Caki2 (cell line): ENCODE data around the gene EIF3L. TPM values are rescaled to one million over a fixed set of nuclear protein-coding genes. Genes with fewer than 3 reads are reported as not detected.
"Not testable (repeated sequence)": the region's sequence is repeated elsewhere in the genome, so short reads cannot be mapped to it uniquely, and the experiment has no call there.

Source experiments
- DNase-seq: peaks from one replicate; pipeline ENCODE4 v3.0.0-alpha.2; 2015; ENCODE audit warnings: low read depth
- in situ Hi-C: cut with HindIII; loops from 2 replicates; pipeline ENCODE4 v1.10.0; 2016; ENCODE audit warnings: low sequenced_read_pairs, low pct_unique_long_range_greater_than_20kb, mixed read lengths
- total RNA-seq: library from RNA; depleted of rRNA; stranded (reverse); fragments of >200 nt; shearing (Covaris generic); gene quantifications from 2 replicates; pipeline ENCODE4 v1.2.3, GENCODE V29; 2014; ENCODE audit warnings: low replicate concordance; rRNA removed

EIF3L gene
- 475 and 492 TPM in 2 replicates for total RNA-seq

DNA sequence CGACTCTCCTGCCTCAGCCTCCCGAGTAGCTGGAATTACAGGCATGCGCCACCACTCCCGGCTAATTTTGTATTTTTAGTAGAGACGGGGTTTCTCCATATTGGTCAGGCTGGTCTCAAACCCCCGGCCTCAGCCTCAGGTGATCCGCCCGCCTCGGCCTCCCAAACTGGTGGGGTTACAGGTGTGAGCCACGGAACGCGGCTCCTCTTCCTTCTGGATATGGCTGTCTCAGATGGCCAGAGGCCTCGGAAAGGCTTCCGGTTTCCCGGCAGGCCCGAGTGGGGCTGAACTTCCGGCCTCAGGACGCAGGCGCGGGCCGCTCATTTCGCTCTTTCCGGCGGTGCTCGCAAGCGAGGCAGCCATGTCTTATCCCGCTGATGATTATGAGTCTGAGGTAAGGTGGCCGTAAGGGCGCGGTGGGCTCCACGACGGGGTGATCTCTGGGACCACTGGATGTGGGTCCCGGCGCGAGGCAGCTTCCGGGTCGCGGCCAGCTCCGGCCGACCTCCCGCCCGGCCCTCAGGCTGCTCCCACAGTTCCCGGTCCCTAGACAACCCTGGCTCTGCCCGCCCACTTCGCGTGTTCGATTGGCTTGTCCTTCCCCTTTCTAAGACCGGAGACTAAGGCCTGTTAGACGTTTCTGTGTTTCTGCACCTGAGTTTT, at the start of gene EIF3L:
EIF3L (plus strand) TSS at position 331 of the 663 bp plus-strand sequence; CDS start at position 362, 31 bp downstream.
- in situ Hi-C loops, result no loop called here
- DNase-seq, result peak; percentile 87

DNA sequence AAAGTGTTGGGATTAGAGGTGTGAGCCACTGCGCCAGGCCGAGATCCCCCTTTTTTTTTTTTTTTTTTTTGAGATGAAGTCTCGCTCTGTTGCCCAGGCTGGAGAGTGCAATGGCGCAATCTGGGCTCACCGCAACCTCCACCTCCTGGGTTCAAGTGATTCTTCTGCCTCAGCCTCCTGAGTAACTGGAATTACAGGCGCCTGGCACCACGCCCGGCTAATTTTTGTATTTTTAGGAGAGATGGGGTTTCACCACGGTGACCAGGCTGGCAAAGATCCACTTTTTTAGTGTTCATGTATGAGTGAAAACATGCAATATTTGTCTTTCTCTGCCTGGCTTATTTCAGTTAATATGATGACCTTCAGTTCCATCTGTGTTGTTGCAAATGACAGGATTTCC, 49.2 kb upstream of the EIF3L start:
- in situ Hi-C loops, DNase-seq: not testable (repeated sequence)

GRCh38 chr22:37801946-37802309, 47.3 kb upstream of the EIF3L start:
- peak; percentile 48 for DNase-seq
- in situ Hi-C loops, result no loop called here

- in situ Hi-C loops, result no loop called here
- DNase-seq, result peak; percentile 47
Measured at GRCh38 chr22:37802310-37803194, 46.7 kb upstream of the EIF3L start.

- in situ Hi-C loops, result no loop called here
- no peak for DNase-seq
Measured at GRCh38 chr22:37803195-37803638, 46.0 kb upstream of the EIF3L start.

GRCh38 chr22:37803639-37804351, 45.4 kb upstream of the EIF3L start:
- DNase-seq, result no peak
- in situ Hi-C loops, result no loop called here

- in situ Hi-C loops, result no loop called here
- DNase-seq, result no peak
Measured at GRCh38 chr22:37804352-37804880, 44.8 kb upstream of the EIF3L start.

DNA sequence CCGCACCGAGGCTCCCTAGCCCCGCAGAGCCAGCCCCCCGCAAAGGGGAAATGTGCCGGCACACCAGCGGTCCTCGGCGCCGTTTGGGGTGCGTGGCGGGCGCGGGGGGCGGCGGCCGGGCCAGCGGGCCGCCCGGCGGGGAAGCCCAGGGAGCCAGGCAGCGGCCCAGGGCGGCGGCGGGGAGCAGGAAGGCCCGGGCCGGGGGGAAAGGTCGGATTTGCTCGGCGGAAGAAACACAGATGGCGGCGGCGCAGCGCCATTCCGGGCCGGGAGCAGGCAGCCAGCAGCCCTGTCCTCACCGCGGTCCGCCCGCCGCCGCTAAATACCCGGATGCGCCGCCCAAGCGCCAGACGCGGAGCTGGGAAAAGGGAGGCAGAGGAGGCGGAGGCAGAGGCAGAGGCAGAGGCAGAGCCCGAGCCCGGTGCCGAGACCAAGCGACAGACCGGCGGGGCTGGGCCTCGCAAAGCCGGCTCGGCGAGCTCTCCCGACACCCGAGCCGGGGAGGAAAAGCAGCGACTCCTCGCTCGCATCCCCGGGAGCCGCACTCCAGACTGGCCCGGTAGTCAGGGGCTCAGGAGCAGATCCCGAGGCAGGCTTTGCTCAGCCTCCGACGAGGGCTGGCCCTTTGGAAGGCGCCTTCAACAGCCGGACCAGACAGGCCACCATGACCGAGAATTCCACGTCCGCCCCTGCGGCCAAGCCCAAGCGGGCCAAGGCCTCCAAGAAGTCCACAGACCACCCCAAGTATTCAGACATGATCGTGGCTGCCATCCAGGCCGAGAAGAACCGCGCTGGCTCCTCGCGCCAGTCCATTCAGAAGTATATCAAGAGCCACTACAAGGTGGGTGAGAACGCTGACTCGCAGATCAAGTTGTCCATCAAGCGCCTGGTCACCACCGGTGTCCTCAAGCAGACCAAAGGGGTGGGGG, 44.1 kb upstream of the EIF3L start:
- DNase-seq, result peak; percentile 89
- in situ Hi-C loops, result no loop called here

DNA sequence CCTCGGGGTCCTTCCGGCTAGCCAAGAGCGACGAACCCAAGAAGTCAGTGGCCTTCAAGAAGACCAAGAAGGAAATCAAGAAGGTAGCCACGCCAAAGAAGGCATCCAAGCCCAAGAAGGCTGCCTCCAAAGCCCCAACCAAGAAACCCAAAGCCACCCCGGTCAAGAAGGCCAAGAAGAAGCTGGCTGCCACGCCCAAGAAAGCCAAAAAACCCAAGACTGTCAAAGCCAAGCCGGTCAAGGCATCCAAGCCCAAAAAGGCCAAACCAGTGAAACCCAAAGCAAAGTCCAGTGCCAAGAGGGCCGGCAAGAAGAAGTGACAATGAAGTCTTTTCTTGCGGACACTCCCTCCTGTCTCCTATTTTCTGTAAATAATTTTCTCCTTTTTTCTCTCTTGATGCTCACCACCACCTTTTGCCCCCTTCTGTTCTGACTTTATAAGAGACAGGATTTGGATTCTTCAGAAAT, 43.4 kb upstream of the EIF3L start:
- DNase-seq, result no peak
- in situ Hi-C loops, result no loop called here

DNA sequence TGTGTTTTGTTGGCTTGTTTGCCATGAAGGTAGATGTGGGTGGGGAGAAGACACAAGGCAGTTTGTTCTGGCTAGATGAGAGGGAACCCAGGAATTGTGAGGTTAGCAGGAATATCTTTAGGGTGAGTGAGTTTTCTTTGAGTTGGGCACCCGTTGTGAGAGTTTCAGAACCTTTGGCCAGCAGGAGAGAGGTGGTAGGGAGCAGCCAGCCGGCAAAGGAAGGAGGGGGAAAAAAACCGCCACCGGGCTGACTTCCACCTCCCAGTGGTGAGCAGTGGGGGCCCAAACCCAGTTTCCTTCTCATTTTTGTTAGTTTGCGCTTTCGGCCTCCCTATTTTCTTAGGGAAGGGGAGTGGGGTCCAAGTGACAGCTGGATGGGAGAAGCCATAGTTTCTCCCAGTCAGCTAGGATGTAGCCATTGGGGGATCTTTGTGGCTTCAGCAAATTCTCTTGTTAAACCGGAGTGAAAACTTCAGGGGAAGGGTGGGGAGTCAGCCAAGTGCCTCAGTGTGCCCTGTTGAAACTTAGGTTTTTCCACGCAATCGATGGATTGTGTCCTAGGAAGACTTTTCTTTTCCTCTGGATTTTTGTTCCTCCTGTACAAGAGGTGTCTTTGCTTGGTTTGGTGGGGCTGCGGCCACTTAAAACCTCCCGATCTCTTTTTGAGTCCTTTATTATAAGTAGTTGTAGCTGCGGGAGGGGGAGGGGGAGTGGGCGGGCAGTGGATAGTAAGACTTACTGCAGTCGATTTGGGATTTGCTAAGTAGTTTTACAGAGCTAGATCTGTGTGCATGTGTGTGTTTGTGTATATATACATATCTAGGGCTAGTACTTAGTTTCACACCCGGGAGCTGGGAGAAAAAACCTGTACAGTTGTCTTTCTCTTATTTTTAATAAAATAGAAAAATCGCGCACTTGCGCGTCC, 42.5 kb upstream of the EIF3L start:
- no peak for DNase-seq
- in situ Hi-C loops, result no loop called here

- in situ Hi-C loops, result no loop called here
- peak; percentile 94 for DNase-seq
Measured at GRCh38 chr22:37807410-37808293, 41.6 kb upstream of the EIF3L start, which contains the start of gene GCAT. Gene GCAT, plus strand, starts transcription at chr22:37807934. Its CDS starts 34 bp downstream, at chr22:37807968.

DNA sequence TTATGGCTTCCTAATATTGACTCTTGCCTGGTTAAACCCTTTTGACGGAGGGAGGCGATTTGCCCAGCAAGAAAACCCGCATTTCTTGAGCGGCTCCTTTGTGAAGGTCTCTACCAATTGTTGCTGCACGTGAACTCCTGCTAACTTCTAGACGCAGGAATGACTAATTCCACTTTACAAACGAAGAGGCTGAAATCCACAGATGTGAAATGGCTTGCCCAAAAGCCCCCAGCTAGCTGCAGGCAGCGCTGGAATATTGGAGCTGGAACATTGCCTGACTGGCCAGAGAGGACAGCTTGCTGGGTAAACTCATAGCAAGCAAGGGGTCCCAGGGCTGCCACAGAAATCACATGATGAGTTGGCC, 40.9 kb upstream of the EIF3L start:
- DNase-seq, result no peak
- in situ Hi-C loops, result no loop called here

- no peak for DNase-seq
- in situ Hi-C loops, result no loop called here
Measured at GRCh38 chr22:37809672-37810333, 39.4 kb upstream of the EIF3L start.

GRCh38 chr22:37811867-37812266, 37.4 kb upstream of the EIF3L start:
- DNase-seq, result no peak
- in situ Hi-C loops, result no loop called here
